Measurements from ENCODE around the gene SLC51A.
"Not testable (repeated sequence)": the region's sequence is repeated elsewhere in the genome, so short reads cannot be mapped to it uniquely, and the experiment has no call there.

Gene SLC51A

GRCh38 chr3:196216089-196216564 is at the start of gene SLC51A:
Gene SLC51A (plus strand): TSS chr3:196216534. CDS start chr3:196216713, 179 bp downstream.
- no peak for FAIRE-seq

- no peak for FAIRE-seq
These were observed 49.6 kb upstream of the SLC51A start for GRCh38 chr3:196166741-196167140.

DNA sequence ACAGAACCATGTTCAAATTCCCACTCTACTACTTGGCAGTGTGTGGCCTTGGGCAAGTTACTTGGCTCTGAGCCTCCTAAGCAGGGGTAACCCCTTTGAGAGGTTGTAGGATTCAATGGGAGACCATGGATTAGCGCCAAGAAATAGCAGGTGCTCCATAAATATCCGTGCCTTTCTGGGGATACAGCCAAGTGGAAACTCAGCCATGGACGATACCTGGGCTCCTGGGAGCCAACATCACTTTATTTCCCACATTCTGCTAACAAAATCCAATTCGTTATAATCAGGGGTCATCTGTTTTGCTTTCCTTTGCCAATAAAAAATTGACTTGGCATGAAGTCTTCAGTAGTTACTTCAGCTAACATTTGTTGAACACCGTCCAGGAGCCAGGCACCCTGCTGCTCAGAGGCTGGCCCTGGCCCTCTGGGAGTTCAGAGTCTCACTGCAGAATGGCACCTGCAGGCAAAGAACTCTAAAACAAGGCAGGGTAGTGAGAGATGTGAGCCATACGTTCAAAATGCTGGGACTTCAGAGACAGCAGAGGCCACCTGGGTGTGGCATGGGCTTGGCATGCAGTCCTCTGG is 47.4 kb upstream of the SLC51A start:
- FAIRE-seq, result no peak

DNA sequence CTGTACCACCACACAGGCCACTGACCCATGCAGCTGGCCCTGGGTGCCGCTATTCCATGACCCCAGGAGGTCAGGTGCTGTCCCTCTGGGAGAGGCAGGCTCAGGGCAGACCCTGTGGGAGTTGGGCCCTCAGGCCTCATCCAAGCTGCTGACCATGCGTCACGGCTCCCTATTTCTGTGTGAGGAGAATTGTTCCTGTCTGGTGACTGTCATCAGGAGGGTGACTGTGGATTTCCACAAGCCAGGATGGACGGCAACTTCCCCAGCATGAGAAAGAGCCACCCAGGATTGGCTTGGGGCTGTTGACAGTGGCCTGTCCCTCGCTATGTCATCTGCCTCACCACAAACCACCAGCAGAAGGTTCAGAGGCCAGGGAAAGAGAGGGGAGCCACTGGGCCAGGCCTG is 46.5 kb upstream of the SLC51A start:
- no peak for FAIRE-seq

GRCh38 chr3:196170296-196170695 is 46.0 kb upstream of the SLC51A start:
- not testable (repeated sequence) for FAIRE-seq

GRCh38 chr3:196174652-196175051 is 41.7 kb upstream of the SLC51A start:
- FAIRE-seq, result no peak

- no peak for FAIRE-seq
These were observed 41.2 kb upstream of the SLC51A start for GRCh38 chr3:196175116-196175625.

DNA sequence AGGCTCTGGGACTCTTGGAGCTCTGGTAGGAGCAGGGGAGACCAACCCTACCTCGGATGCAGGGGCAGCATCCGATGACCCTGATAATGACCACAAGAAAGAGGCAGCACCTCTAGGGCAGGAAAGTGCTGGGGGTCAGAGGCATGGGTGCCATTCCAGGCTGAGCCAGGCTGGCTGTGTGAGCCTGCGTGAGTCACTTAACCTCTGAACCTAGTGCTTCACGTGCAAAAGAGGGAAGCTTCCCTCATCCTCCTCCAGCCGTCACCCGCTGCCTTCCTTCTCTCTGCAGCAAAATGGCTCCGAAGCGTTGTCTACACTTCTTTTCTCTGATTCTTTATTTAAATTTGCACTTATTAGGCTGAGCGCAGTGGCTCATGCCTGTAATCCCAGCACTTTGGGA is 40.6 kb upstream of the SLC51A start:
- FAIRE-seq, result no peak

GRCh38 chr3:196177567-196177966 is 38.8 kb upstream of the SLC51A start:
- no peak for FAIRE-seq

DNA sequence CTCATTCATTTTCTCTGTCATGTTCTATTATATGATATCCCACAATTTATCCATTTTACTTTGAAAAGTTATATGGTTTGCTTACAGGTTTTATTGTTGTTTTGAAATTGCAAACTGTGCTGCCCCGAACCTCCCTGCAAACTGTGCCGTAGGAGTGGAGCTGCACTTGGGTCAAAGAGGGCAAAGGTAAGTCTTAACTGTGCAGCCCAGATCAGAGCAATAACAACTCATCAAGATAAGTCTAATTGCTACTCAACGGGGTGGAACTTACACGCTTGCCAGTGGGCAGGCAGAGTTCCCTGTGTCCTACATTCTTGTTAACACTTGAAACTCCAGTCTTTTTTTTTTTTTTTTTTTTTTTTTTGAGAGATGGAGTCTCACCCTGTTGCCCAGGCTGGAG is 38.4 kb upstream of the SLC51A start:
- no peak for FAIRE-seq

DNA sequence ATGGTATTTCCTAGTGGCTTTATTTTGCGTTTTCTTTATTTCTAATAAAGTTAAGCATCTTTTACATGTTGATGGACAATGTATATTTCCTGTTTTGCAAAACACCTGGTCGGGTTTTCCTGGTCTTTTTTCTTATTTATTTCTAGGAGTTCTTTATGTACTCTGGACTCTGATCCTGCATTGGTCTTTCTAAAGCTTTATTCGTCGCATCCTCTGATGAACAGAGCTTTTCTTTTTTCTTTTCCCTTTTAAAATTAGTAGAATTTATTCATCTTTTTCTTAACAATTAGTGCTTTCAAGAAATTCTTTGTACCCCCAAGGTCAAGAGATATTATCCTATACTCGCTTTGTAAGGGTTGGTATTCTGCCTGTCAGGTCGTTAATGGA is 37.3 kb upstream of the SLC51A start:
- no peak for FAIRE-seq

GRCh38 chr3:196179380-196180308 is 36.7 kb upstream of the SLC51A start:
- no peak for FAIRE-seq

DNA sequence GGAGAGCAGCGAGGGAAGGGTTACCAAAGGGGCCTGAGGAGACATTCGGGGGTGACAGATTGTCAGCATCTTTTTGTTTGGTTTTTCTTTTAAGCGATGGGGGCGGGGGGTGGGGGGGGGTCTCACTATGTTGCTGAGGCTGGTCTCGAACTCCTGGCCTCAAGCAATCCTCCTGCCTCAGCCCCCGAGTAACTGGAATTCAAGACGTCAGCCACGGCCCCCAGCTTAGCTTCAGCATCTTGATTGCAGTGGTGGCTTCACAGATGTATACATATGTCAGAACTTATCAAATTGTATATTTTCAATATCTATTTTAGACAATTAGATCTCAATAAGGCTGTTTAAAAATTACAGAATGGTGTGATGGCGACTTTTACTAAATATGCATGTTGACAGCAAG is 36.0 kb upstream of the SLC51A start:
- FAIRE-seq, result no peak

DNA sequence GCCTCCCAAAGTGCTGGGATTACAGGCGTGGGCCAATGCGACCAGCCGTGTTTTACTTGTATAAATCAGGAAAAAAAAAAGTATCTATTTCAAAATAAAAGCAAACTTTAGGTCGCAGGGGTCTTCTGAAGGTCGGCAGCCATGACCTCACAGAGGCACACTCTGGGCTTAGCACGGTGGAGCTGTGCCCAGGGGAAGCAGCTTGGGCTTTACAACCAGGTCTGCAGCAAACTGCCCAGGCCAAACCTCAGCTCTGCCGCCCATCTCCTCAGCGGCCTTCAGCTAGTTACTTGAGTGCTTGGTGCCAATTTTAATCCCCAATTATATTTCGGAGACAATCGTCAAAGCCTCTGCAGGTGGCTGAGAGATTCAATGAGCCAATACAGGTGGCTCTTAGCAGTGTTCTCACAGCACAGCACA is 35.2 kb upstream of the SLC51A start:
- FAIRE-seq, result no peak

DNA sequence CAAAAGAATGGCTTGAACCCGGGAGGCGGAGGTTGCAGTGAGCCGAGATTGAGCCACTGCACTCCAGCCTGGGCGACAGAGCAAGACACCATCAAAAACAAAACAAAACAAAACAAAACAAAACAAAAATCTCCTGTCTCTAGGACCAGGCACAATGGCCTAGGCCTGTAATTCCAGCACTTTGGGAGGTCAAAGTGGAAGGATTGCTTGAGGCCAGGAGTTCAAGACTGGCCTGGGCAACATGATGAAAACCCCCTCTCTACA is 32.2 kb upstream of the SLC51A start:
- not testable (repeated sequence) for FAIRE-seq

DNA sequence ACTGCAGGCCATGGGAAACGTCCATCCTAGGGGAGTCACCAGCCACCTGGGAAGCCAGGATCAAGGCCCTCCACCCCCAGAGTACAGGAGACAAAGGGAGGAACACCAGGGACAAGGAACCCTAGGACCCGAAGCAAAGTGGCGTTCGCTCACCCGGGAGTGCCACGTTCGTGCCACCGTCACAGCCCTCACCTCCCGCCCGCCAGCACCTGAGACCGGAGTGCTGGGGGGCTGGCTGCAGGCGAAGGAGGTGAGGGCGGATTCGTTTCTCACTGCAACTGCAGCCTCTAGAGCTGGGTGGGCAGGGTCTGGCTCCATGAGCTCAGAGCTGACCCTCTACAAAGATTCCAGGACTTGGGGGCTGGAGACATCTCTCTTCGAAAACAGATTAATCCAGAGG is 31.5 kb upstream of the SLC51A start:
- no peak for FAIRE-seq

DNA sequence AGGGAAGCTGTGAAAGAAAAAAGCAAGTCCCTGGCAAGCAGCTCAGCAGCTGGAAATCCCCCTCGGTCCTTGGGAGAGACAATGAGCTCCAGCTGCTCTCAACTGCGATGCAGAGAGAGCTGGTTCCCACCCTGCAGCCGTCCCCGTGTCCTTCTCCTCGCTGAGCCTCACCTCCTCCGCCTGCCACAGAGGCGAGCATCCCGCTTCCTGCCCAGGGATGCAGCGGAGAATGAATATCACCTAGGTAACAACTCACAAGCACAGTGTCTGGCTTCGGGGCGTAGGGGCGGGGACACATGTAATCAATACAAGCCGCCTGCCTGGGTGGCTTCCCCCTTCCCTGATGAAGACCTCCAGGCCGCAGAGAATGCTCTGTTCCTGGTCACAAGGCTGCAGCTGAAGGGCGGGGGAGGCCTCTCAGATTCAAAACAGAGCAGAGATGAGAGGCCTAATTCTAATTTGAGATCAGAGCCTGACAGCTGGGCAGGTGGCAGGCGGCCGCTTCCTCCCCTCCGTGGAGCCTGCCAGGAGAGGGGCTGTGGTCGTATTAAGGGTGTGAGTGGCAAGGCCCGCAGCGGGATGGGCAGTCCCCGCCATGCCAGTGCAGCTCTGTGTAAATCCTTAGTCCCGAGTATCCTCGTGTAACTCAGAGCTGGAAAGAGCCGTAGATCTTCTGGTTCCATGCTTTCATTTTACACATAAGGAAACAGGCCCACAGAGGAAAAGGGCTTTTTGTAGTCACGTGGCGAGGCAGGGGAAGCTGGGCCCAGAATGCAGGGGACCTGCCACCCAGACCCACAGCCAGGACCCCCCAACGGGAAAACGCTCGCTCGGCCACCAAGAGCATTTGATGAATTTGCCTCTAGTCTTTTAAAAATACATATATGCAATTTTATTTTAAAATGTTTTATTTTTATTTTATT is 29.4 kb upstream of the SLC51A start:
- FAIRE-seq, result no peak

DNA sequence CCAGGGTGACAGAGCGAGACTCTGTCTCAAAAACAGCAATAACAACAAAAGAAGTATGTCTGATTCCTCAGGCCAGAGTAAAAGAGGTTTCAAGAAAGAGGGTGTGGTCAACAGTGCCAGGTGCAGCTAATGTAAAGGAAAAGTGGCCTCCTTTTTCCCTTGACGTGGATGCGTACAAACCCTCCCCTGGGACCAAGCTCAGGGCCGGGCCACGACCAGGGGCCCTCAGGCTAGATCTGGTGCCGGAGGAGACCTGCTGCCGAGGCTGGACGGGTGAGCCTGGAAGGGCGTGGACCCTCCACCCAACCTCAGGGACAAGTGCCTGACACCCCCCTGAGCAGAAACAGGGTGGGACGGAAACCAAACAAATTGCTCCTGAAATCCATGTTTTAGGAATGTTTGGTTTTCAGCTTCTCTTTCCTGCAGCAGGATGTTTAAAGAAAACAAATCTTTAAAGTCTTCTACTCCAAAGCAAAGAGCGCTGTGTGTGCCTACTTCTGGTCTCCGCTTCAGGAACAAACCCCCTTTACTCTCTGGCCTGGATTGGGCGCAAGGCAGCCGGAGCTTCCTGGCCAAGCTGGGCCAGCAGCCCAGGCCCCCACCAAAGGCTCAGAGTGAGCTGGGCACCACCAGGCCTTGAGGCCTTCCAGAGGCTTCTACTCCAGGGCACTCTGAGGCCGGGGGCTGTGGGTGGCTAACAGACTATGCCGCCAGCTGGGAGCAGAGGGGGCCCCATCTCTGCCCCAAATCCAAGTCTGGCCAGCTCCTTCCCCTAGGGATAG is 26.6 kb upstream of the SLC51A start:
- no peak for FAIRE-seq

GRCh38 chr3:196192036-196192523 is 24.3 kb upstream of the SLC51A start:
- no peak for FAIRE-seq

DNA sequence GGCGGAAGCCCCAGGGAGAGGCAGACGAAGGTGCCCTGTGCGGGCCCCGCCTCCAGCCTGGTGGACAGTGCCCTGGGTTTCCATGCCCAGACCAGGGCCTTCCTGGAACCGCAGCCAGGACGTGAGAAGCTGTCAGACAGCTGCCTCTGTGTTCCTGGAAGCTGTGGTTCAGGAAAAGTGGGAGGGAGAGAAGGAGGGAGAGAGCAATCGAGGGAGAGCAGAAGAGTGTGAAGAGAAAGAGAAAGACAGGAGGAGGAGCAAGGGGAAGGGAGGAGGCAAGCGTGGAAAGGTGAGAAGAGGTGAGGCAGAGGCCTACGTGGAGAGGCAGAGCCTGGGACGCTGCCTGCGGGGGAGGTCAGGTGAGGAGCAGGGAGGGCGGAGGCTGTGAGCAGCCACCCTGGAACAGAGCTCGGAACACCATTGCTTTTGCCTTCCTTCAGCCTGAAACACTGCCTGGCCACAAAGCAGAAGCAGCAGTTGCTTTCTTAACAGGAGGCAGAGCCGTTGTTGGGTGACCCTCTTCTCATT is 23.7 kb upstream of the SLC51A start:
- FAIRE-seq, result no peak

GRCh38 chr3:196193133-196193735 is 23.1 kb upstream of the SLC51A start:
- FAIRE-seq, result no peak

All from G401.6 (cell line).